GM18861 (cell line): ENCODE results near the gene CACNB4.

Experiments
- ATAC-seq: cut with Tn5 transposase; IDR thresholded peaks from one replicate; pipeline ENCODE4 v1.9.1; 2021; ENCODE audit not compliant: unreplicated experiment

Gene CACNB4

DNA sequence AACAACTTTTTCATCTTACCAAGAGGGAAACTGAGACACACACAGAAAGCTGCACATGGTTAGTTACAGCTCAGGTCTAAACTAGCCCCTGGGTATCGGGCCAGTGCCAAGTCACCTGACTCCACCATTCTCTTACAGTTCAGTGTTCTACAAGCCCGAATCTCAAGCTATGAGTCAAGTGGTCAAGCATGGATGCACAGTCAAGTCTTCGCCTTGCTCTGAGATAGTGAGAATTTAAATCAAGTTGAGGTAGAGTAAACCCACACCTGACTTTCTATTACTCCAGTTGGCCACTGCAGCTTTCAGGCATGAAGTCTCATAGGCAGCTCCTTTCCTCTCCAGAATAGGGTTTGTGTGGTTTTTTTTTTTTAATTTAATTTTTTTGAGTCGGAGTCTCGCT, 236.1 kb downstream of the CACNB4 start:
- ATAC-seq = peak; percentile 99

DNA sequence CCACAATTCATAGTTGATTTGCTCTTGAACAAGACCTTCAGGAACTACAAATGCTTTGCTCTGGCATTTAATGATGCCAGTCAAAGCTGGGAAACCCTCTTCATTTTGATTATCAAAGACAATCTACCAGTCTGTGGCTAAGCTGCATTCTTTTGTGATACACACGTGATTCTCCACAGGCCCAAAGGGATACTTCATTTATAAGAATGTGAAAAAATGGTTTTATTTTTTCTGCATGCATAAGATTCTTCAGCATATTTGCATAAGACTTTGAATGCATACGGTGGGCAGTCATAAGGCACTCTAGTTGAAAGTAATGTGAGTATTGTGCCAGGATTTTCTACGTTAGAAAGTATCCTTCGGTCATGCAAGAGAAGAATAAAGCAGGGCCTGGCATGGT, 237.7 kb downstream of the CACNB4 start:
- ATAC-seq = no peak

DNA sequence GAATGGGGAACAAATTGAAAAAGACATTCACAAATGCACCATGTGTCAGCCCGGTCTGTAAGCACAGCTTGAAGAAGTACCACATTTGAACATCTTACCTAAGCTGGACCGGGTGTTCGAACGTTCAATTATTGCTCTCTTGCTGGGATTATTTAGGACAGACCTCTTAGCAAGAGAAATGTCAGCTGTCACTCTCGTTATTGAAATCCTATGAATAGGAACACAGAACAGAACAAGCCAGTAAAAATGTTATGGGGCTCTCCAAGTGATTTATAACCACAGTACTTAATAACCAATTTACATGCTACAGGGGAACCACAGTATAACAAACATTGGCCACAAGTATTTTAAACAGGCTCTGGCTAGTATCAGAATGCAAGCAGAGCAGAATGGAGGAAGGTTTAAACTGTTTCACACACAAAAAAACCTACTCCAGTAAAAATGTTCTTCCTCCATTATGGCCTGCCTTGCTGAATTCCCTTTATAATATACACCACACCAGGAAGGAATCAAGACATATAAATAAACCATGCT, 238.2 kb downstream of the CACNB4 start:
- ATAC-seq = no peak

DNA sequence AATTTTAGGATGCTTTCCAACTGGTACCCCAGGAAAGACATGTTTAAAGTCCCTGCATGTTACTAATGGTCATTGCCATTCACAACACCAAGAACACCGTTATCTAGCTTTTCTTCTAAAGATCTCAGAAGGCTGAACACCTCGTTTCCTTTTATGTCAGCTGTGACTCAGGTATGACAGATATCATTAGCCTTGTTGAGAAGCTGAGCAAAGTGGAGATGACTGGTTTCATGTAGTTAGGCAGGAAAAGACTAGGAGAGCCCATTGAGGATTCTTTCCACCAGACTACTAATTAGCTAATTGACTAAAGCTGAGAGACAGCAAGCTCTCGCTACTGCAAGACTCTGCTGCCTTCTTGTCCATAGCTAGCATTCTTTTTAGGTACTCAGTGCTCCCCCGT, 238.6 kb downstream of the CACNB4 start:
- ATAC-seq = no peak

DNA sequence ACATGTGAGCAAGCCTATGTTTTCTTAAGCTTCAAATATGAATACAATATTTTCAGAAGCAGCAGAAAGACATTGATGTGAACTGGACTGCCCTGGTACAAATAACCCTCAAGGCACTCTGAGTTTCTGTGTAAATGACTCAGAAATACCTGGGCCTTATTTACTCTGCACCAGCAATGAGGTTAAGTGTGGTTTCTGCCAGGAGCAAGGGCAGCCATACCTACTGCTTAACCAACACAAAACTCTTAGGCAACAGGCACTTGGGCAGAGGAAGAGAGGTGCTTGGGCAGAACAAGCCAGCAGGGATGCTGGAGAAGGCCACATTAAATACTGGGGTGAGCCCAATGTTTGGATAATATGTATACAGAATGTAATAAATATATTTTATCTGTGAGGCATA, 241.2 kb downstream of the CACNB4 start:
- ATAC-seq = no peak

DNA sequence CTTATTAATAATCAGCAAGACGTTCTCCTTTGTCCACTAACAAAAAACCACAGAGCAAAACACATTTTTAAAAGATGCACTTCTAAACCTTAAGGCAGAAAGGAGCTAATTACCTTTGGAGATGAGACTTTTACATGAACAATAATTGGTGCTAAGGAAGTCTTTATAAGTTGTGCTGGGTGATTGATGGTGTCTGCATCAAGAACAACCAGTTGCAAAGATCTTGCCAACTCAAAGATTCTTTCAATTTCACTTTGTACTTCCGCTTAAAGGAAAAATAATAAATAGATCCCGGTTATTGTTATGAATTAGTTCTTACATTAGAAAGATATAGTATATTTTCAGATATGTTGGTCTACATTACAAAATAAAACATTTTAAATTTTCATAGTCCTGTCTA, 243.7 kb downstream of the CACNB4 start:
- ATAC-seq = no peak

DNA sequence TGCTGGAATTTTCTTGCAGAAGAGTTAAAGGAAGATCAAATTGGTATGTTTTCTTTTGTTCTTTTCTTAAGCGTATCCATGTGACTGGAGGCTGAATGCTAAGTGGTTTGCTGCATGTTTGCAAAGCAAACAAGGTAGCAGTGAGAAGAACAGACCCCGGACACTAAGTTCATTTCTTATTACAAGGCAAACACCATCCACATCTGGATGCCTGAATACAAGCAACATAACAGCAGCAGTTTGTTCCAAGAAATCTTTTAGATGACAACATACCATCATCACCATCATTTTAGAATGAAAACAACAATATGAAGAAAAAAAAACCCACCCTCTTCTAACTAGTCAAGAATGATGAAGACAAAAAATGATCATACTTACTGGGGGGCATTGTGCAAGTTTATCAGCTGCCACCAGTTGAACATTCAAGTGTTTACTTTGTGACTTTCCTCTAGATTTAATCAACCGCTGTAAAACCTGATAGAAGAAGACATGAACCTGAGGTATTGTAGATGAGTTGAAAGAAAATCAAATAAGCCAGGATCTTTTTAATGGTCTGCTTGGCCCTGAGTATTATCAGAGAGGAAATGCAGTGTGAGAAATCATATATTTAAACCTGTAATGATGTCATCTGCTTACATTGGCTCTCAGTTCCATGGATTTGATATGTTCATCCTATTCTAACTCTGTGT, 245.6 kb downstream of the CACNB4 start:
- ATAC-seq = no peak

DNA sequence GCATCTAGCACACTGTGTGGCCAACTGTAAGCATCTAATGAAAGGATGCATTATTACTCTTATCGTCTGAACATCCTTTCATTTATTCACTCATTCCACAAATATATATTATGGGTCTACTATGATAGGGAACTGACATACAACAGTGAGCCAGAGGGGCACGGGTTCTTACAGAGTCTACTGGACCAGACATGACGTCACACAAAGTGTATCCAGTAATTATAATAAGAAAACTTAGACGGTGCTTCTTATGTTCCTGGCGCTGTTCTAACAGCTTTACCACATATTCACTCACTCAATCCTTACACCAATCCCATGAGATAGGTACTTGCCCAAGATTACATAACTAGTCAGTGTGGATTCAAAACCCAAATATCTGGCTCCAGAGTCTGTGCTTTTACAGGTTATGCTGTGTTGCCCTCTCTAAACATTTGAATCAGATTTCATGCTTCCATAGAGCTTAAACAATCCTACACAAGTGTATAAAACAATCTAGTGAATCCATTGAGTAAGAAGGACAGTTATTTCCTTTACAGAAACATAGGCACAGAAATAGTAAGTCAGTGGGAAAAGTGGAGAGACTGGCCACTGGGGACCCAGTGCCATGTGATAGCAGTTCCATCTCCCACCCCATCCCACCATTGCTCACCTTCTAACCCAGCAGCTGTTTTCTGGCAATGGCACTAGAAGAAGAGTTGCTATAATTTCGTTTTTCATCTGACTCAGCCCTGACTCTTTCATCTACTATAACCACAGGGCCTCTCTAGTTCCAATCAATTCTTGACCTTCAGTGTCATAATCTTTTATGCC, 246.4 kb downstream of the CACNB4 start:
- no peak for ATAC-seq

DNA sequence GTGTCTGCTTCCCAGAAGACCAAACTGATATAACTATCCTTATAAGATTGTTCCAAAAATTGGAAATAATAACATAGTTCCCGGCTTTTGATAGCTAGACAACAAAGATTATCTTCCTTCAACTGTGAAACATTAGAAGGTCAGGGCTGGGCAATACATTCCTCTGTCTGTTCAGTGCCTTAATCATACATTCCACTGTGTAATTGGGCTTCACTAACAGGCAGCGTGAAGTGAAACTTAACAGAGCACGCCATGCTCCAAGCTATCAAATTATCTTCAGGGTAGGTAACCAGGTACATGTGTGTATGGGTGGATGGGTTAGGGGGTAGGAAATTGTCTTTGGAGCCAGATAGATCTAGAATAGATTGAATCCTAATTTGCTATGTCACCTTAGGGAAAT, 247.1 kb downstream of the CACNB4 start:
- ATAC-seq = no peak

DNA sequence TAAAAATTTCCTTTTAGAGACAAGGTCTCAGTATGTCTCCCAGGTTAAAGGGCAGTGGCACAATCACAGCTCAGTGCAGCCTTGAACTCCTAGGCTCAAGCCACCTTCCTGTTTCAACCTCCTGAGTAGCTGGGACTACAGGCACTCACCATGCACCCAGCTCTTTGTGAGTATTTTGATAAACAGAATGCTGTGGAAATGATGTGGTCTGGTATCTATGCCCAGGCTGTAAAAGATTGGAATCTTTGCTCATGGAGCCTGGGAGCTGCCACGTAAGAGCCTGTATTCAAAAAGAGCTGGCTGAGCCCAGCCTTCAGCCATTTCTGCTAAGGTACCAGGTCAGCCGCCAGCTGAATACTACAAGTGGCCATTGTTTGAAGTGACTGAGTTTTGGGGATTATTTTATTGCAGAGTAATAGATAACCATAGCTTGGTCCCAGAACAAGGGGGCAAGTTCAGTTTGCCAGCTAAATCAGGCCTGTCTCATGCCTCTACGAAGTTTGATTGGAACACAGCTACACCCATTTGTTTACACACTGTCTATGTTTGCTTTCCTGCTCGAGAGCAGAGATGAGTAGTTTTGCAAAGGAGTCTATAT, 249.3 kb downstream of the CACNB4 start:
- ATAC-seq = no peak

DNA sequence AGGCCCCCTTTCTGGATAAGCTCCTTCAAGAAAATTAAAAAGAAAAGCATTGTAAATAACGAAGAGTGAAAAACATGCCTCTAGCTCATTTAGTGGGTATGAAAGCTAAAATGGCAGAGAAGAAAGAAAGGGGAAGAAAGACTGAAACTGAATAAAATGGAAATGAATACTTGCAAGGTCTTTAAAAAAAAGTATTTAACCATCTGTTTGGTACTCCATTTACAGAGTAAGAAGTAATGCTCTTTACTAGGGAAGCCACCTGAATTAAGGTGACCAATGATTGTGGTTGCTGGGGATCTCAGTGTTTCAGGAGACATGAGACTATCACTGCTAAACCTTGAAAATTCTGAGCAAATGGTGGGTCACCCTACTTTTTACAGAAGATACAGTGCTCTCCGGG, 253.0 kb downstream of the CACNB4 start:
- peak; percentile 45 for ATAC-seq

DNA sequence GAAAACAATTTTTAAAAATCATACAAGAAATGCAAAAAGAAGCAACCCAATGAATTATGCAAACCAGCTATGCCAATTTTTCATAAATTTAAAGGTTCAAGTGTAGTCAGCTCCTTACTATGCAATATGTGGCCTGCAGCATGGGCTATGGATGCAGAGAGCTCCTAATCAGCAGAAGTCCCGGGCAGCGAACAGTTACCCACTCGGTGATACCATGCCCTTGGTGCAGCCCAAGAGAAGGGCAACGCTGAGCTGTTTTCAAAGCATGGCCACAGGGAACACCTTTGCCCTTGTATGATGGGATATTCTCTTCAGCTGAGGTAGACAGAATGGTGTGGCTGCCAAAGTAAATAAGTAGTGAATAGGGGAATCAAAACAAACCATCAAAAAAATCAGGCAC, 253.4 kb downstream of the CACNB4 start:
- ATAC-seq = no peak

DNA sequence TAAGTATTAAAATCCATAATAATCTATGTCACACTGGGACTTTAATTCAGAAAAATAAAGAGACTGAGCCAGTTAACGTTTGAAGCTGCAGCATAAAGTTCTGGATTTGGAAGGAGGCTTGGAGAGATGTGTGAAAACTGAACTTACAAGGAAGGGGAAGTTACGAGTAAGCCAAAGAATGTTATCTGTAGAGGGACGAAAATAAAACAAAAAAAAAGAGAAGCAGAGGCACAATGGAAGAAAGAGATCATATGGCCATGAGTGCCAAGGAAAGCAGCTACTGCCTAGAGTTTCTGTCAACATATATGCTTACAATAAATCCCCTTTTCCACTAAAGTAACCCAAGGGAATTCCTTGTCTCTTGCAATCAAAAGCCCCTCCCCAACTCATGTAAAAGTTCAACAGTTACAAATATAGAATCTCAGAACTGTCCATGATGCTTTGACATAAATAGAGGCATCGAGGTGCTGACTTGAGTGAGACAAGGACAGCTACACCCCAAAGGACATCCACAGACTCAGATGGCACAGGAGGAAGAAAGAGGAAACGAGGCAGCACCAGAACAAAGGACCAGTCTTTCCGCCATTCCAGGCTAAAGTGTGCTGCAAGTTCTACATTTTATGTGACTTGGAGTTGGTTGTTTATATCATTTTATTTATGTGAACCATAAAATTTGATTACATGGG, 254.5 kb downstream of the CACNB4 start:
- ATAC-seq = no peak

DNA sequence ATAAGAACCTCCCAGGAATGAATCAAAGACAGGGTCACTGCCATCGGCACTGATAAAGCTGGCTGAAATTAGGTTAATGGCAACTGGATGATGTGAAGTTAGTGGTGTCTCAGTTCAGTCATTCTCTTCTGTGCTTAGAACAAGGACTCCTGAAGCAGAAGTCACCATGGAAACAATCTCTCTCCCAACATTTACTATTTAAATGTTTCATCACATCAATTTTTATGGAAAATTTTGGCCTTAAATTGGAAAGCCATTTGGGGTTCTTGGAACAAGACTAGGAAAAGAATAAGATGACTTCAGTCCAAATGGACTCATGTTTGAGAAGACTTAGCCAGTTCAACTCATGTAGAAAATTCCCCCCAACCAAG, 255.2 kb downstream of the CACNB4 start:
- no peak for ATAC-seq

DNA sequence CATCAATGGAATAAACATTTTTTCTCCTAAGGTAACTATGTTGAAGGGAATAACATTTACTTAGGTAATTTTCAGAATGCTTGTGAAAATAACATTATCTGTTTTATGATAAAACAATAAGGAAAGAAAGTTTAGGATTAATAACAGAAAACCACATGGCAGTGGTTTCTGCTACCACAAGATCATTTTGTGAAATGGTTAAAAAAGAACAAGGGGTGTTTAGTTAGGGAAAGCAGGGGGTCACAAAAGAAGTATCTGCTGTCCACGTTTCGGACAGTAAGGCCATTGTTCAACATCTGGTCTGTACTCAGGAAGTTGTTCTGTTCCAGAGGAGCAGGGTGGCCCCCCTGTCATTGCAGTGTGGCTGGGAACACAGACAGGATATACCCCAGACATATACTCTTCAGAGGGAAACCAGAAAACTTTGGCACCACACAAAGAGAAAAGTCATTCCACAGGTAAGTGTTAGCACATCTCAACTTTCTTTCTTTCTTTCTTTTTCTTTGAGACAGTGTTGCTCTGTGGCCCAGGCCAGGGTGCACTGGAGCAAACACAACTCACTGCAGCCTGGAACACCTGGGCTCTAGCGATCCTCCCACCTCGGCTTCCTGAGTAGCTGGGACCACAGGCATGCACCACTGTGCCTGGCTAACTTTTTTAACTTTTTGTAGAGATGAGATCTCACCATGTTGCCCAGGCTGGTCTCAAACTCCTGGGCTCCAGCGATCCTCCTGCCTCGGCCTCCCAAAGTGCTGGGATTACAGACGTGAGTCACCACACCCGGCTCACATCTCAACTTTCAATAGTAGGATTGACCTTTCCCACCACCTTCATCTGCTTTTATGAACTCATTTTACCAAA, 255.8 kb downstream of the CACNB4 start:
- no peak for ATAC-seq

DNA sequence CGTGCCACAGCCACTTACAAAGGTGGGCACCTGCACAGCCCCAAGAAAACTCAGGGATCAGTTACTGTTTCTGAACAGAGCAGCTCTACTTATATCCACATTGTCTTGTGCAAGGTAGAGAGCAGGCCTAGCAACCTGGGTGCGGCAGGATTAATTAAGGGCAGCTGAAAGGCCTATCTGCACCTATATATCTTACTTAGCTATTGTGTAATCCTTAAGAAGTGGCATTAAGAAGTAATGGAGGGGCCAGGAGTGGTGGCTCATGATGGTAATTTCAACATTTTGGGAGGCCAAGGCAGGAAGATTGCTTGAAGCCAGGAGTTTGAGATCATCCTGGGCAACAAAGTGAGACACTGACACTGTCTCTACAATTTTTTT, 257.8 kb downstream of the CACNB4 start:
- no peak for ATAC-seq

DNA sequence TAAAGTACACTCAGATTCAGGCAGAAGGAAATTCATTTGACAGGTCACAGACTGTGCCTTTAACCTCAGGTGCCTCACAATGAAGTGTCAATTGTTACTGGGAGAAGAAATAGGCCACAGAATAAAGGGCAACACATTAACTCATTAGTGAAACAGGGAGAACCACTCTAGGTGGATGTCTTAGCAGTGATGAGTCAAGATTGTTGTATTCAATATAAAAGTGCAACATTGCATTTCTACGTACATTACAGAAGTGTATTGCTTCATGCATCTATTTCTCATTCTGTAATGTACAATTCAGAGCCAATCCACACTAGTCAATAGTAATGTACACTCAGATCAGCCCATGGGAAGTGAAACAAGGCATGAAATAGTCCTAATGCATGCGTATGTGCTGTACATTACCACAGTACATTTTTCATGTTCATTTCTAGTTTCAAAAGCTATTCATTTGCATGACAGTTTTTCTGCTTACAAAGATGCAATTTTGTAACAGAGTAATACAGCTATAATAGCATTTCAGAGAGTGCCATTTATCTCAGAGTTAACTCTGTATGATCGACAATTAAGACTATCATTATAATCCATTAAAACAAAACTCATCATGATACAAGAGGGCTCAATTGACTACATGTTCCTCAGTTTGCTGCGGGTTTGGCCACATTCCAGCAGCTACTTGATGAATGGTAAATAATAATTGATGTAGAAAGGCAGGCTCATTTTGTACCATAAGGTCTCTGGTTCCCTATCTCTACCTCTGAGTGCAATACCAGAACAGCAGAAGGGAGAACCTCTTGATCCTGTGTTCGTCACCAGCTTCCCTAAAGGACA, 258.4 kb downstream of the CACNB4 start:
- peak; percentile 97 for ATAC-seq

DNA sequence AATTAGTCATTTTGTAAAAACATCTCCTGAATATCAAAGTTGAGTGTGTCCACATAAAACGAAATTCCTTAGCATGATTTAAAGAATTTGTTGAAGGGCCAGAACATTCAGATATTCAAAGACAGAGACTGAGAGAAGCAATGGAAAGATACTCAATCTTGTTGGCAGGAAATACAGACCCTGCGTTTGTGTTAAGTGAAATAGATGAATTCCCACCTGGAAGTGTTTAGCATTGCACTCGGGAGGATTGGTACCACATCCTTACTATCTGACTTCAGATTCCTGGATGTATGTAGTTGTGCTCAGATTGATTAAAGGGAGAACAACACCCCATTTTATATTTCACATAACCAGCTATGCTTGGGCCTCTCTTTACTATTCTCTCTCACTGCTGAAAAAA, 260.9 kb downstream of the CACNB4 start:
- no peak for ATAC-seq

DNA sequence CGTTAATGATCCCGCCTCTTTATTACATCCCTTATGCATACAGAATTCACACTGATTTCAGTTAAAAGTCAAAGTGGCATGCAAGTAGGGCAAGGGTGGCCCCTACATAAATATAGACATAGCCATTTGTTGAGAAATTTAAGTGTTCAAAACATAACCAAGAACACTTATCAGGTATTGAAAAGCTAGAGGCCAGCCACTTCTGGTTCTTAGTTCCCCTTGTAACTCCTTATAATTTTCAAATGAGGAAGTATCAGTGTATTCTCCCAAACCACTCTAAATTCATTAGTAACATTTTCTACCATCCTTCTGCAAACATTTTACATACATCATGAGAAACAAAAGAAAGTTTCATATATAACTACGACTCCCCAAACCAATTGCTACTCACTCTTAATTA, 264.9 kb downstream of the CACNB4 start:
- no peak for ATAC-seq

DNA sequence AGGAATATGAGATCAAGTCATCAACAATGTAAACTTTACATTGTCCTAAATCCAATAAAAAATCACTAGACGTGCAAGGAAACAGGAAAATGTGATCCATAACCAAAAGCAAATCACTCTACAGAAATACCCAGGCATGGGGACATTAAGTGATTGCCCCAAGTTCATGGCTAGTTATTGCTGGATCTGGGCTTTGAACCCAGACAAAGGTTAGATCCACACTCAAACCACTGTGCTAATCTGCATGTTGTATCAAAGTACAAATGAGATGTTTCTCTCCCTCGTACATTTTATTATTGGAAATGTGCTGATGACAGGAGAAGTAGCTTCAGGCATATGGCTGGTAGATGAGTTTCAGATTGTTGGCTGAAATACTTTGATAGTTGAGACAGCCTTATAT, 267.9 kb downstream of the CACNB4 start:
- no peak for ATAC-seq
